ENCODE data around the gene TMED4. TPM values are rescaled to one million over a fixed set of nuclear protein-coding genes. Genes with fewer than 3 reads are reported as not detected.

Gene TMED4
- total RNA-seq, 3 donors from 2014 or later, result 71.3 to 79.4 (median 71.4) TPM

- Mint-ChIP-seq H3K27me3 (ENCODE audit: low read depth) (no peaks in the 10 kb centered on the region), H3K4me3 (no peak overlapping the region), H3K36me3 (ENCODE audit: insufficient read depth) (no peaks in the 10 kb centered on the region), H3K4me1 (ENCODE audit: low read depth) (no peaks in the 10 kb centered on the region), H3K9me3 (no peaks in the 10 kb centered on the region)
- DNase-seq, result no peak
- ATAC-seq, result no peak
Measured at GRCh38 chr7:44534087-44534486, 47.9 kb downstream of the TMED4 start.

- ATAC-seq, result no peak
- Mint-ChIP-seq H3K36me3 (ENCODE audit: insufficient read depth) (no peaks in the 10 kb centered on the region), H3K27me3 (ENCODE audit: low read depth) (no peaks in the 10 kb centered on the region), H3K4me1 (ENCODE audit: low read depth) (no peaks in the 10 kb centered on the region), H3K4me3 (no peak overlapping the region), H3K9me3 (no peaks in the 10 kb centered on the region)
- DNase-seq, result no peak
Measured at GRCh38 chr7:44533301-44534055, 48.6 kb downstream of the TMED4 start.

GRCh38 chr7:44531421-44532380 is 50.3 kb downstream of the TMED4 start:
- Mint-ChIP-seq H3K4me3 (no peak overlapping the region), H3K36me3 (ENCODE audit: insufficient read depth) (no peaks in the 10 kb centered on the region), H3K9me3 (no peaks in the 10 kb centered on the region), H3K27me3 (ENCODE audit: low read depth) (no peaks in the 10 kb centered on the region), H3K4me1 (ENCODE audit: low read depth) (no peaks in the 10 kb centered on the region)
- no peak for DNase-seq
- no peak for ATAC-seq

GRCh38 chr7:44530990-44531389 is 51.0 kb downstream of the TMED4 start:
- ATAC-seq (no peak), DNase-seq (no peak)
- H3K4me1 Mint-ChIP-seq (ENCODE audit: low read depth), result no peaks in the 10 kb centered on the region
- no peaks in the 10 kb centered on the region for H3K36me3 Mint-ChIP-seq (ENCODE audit: insufficient read depth)
- no peaks in the 10 kb centered on the region for H3K27me3 Mint-ChIP-seq (ENCODE audit: low read depth)
- H3K9me3 Mint-ChIP-seq, result peaks cover 2% of the 10 kb centered on the region
- no peak overlapping the region for H3K4me3 Mint-ChIP-seq

Other genes starting within 250 kb of the TMED4 start
- 10 to 100 TPM; 68.4 to 80.3 (median 75.7) TPM for gene NUDCD3, start 91.6 kb downstream of the TMED4 start, total RNA-seq
- under 1 TPM in 1 of 3 donors, not detected in 2; 0.03 TPM for gene NPC1L1, start 40.9 kb downstream of the TMED4 start, total RNA-seq
- 100 to 1,000 TPM; 224 to 239 (median 224) TPM for gene DDX56, start 8.3 kb downstream of the TMED4 start, total RNA-seq
- gene OGDH, start 24.4 kb upstream of the TMED4 start, total RNA-seq, result 100 to 1,000 TPM in 1 of 3 donors, 10 to 100 TPM in 2; 83.0 to 105 (median 97.2) TPM
- 100 to 1,000 TPM; 109 to 137 (median 118) TPM for gene ZMIZ2, start 166.6 kb upstream of the TMED4 start, total RNA-seq
- gene PPIA, start 214.4 kb upstream of the TMED4 start, total RNA-seq, result 1,000 to 10,000 TPM; 2,630 to 2,693 (median 2,657) TPM

Data from activated T-cell treated with anti-CD3 and anti-CD28 coated beads, Interleukin-2, amount 50 U/mL, for 4 hours (primary cell).